ENCODE measurements around the gene SOX5.
A peak's percentile ranks its signal among the peaks of the same experiment; 100 is the strongest.

Gene SOX5

GRCh38 chr12:23581913-23582312, 367.6 kb downstream of the SOX5 start:
- no peak for DNase-seq

GRCh38 chr12:23579257-23579656, 370.2 kb downstream of the SOX5 start:
- no peak for DNase-seq

- DNase-seq: no peak
Measured at GRCh38 chr12:23576372-23576771, 373.1 kb downstream of the SOX5 start.

- no peak for DNase-seq
Measured at GRCh38 chr12:23569356-23569755, 380.1 kb downstream of the SOX5 start.

GRCh38 chr12:23566133-23566532, 383.3 kb downstream of the SOX5 start:
- DNase-seq: no peak

- DNase-seq: no peak
Measured at GRCh38 chr12:23564451-23565152, 384.9 kb downstream of the SOX5 start.

- DNase-seq: no peak
Measured at GRCh38 chr12:23561364-23562345, 387.8 kb downstream of the SOX5 start.

GRCh38 chr12:23560611-23561010, 388.9 kb downstream of the SOX5 start:
- DNase-seq: no peak

- peak; percentile 88 for DNase-seq
Measured at GRCh38 chr12:23559268-23559753, 390.2 kb downstream of the SOX5 start.

GRCh38 chr12:23556661-23557060, 392.8 kb downstream of the SOX5 start:
- peak; percentile 56 for DNase-seq

- peak; percentile 47 for DNase-seq
Measured at GRCh38 chr12:23555825-23556207, 393.7 kb downstream of the SOX5 start.

GRCh38 chr12:23555180-23555824, 394.2 kb downstream of the SOX5 start:
- DNase-seq: peak; percentile 40

- DNase-seq: no peak
Measured at GRCh38 chr12:23552417-23552816, 397.1 kb downstream of the SOX5 start.

GRCh38 chr12:23550753-23551152, 398.7 kb downstream of the SOX5 start:
- DNase-seq: no peak

- no peak for DNase-seq
Measured at GRCh38 chr12:23548742-23549141, 400.7 kb downstream of the SOX5 start.

GRCh38 chr12:23546756-23547155, 402.7 kb downstream of the SOX5 start:
- no peak for DNase-seq

GRCh38 chr12:23543767-23544166, 405.7 kb downstream of the SOX5 start:
- DNase-seq: no peak

- DNase-seq: no peak
Measured at GRCh38 chr12:23542187-23542586, 407.3 kb downstream of the SOX5 start.

- no peak for DNase-seq
Measured at GRCh38 chr12:23540572-23540971, 408.9 kb downstream of the SOX5 start.

- no peak for DNase-seq
Measured at GRCh38 chr12:23536293-23536692, 413.2 kb downstream of the SOX5 start.

GRCh38 chr12:23535441-23535840, 414.0 kb downstream of the SOX5 start:
- DNase-seq: no peak

- no peak for DNase-seq
Measured at GRCh38 chr12:23534196-23534595, 415.3 kb downstream of the SOX5 start.

GRCh38 chr12:23533699-23534098, 415.8 kb downstream of the SOX5 start:
- no peak for DNase-seq

Data from OCI-M1 (cell line).